ENCODE data around the gene SH2B3. TPM values are rescaled to one million over a fixed set of nuclear protein-coding genes. Genes with fewer than 3 reads are reported as not detected.
"Not testable (repeated sequence)": the region's sequence is repeated elsewhere in the genome, so short reads cannot be mapped to it uniquely, and the experiment has no call there.

Gene SH2B3
- total RNA-seq, 1 experiment from 2014 or later, result 39.6 TPM

GRCh38 chr12:111488271-111488670, 82.5 kb downstream of the SH2B3 start:
- Histone ChIP-seq H3K4me1 (ENCODE audit: control insufficient read depth, insufficient read depth, low read length) (no peaks in the 10 kb centered on the region), H3K9me3 (ENCODE audit: control insufficient read depth, insufficient read depth, low read depth, low read length) (no peaks in the 10 kb centered on the region), H3K27ac (ENCODE audit: low read length) (no peak overlapping the region), H3K36me3 (ENCODE audit: control insufficient read depth, insufficient read depth, low read length) (peaks cover 34% of the 10 kb centered on the region), H3K4me3 (ENCODE audit: low read depth in 2 of 2, low read length in 2 of 2) (no peak overlapping the region), H3K27me3 (ENCODE audit: control insufficient read depth, insufficient read depth, low read length) (no peaks in the 10 kb centered on the region)
- ChIA-PET POLR2A (no interaction called here), CTCF (no interaction called here)
- BruUV-seq (replicated peaks), result no TSS peak
- in situ Hi-C loops (cut with HindIII; ENCODE audit: low pct_unique_long_range_greater_than_20kb, low sequenced_read_pairs) (no loop called here), intact Hi-C loops (cut with micrococcal nuclease; ENCODE audit: unreplicated experiment) (no loop called here)
- DNase-seq (ENCODE audit: low read depth, low spot score) (no peak), ATAC-seq (no peak)
- TF ChIP-seq TCF7L2 (IDR thresholded peaks at IDR 0.05; ENCODE audit: low read depth, low read length) (no peak), POLR2AphosphoS5 (IDR thresholded peaks at IDR 0.05; ENCODE audit: low read depth, low read length) (no peak), CTCF (IDR thresholded peaks at IDR 0.05) (no peak), SIN3A (IDR thresholded peaks at IDR 0.05; ENCODE audit: borderline replicate concordance, insufficient read depth, low read depth, low read length) (no peak), REST (IDR thresholded peaks at IDR 0.05; ENCODE audit: insufficient read depth in 1 of 2, low read depth in 2 of 2, low read length in 1 of 2) (no peak)

GRCh38 chr12:111488798-111489197, 83.1 kb downstream of the SH2B3 start:
- no peaks in the 10 kb centered on the region for H3K4me1 ChIP-seq (ENCODE audit: control insufficient read depth, insufficient read depth, low read length)
- ATAC-seq, result no peak
- no peak overlapping the region for H3K4me3 ChIP-seq (ENCODE audit: low read depth in 2 of 2, low read length in 2 of 2)
- no peaks in the 10 kb centered on the region for H3K9me3 ChIP-seq (ENCODE audit: control insufficient read depth, insufficient read depth, low read depth, low read length)
- CTCF ChIA-PET, result no interaction called here
- in situ Hi-C loops (cut with HindIII; ENCODE audit: low pct_unique_long_range_greater_than_20kb, low sequenced_read_pairs), result no loop called here
- no peak for DNase-seq (ENCODE audit: low read depth, low spot score)
- TF ChIP-seq SIN3A (IDR thresholded peaks at IDR 0.05; ENCODE audit: borderline replicate concordance, insufficient read depth, low read depth, low read length), result no peak
- TF ChIP-seq CTCF (IDR thresholded peaks at IDR 0.05), result no peak
- TF ChIP-seq TCF7L2 (IDR thresholded peaks at IDR 0.05; ENCODE audit: low read depth, low read length), result no peak
- TF ChIP-seq POLR2AphosphoS5 (IDR thresholded peaks at IDR 0.05; ENCODE audit: low read depth, low read length), result no peak
- no peak for TF ChIP-seq REST (IDR thresholded peaks at IDR 0.05; ENCODE audit: insufficient read depth in 1 of 2, low read depth in 2 of 2, low read length in 1 of 2)
- BruUV-seq (replicated peaks), result no TSS peak
- intact Hi-C loops (cut with micrococcal nuclease; ENCODE audit: unreplicated experiment), result no loop called here
- no peaks in the 10 kb centered on the region for H3K27me3 ChIP-seq (ENCODE audit: control insufficient read depth, insufficient read depth, low read length)
- H3K36me3 ChIP-seq (ENCODE audit: control insufficient read depth, insufficient read depth, low read length), result peaks cover 34% of the 10 kb centered on the region
- no peak overlapping the region for H3K27ac ChIP-seq (ENCODE audit: low read length)
- POLR2A ChIA-PET, result no interaction called here

DNA sequence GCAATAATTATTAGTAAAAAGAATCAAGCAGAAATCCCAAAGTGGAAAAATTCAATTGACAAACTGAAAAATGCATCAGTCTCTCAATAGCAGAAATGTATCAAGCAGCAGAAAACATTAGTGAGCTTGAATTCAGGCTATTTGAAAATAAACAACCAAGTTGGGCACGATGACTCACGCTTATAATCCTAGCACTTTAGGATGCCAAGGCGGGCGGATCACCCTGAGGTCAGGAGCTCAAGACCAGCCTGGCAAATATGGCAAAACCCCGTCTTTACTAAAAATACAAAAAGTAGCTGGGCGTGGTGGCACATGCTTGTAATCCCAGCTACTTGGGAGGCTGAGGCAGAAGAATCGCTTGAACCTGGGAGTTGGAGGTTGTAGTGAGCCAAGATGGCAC, 87.3 kb downstream of the SH2B3 start:
- POLR2A ChIA-PET; H3K9me3 ChIP-seq (ENCODE audit: control insufficient read depth, insufficient read depth, low read depth, low read length); H3K27ac ChIP-seq (ENCODE audit: low read length); H3K4me3 ChIP-seq (ENCODE audit: low read depth in 2 of 2, low read length in 2 of 2); H3K4me1 ChIP-seq (ENCODE audit: control insufficient read depth, insufficient read depth, low read length); in situ Hi-C loops (cut with HindIII; ENCODE audit: low pct_unique_long_range_greater_than_20kb, low sequenced_read_pairs); H3K27me3 ChIP-seq (ENCODE audit: control insufficient read depth, insufficient read depth, low read length); BruUV-seq (replicated peaks); intact Hi-C loops (cut with micrococcal nuclease; ENCODE audit: unreplicated experiment); CTCF ChIA-PET; ATAC-seq; DNase-seq (ENCODE audit: low read depth, low spot score): not testable (repeated sequence)
- H3K36me3 ChIP-seq (ENCODE audit: control insufficient read depth, insufficient read depth, low read length), result peaks cover 11% of the 10 kb centered on the region

All from Panc1 (cell line).